Activated CD8-positive, alpha-beta memory T cell treated with anti-CD3 and anti-CD28 coated beads for 4 hours (primary cell): Measurements from ENCODE around the gene CNNM1.

Source experiments
- DNase-seq, 2 donors: peaks; one replicate each; pipeline ENCODE4 v3.0.0-alpha.2; 2020; ENCODE audit warnings: low read depth in 2 of 2

The CNNM1 gene

GRCh38 chr10:99337311-99337811 is 8.2 kb downstream of the CNNM1 start:
- no peak for DNase-seq

- DNase-seq, result no peak
Measured at GRCh38 chr10:99337901-99338300, 8.7 kb downstream of the CNNM1 start.

GRCh38 chr10:99339077-99339476 is 9.9 kb downstream of the CNNM1 start:
- no peak for DNase-seq

GRCh38 chr10:99339563-99340047 is 10.4 kb downstream of the CNNM1 start:
- DNase-seq, result no peak

GRCh38 chr10:99340650-99341049 is 11.5 kb downstream of the CNNM1 start:
- DNase-seq, result no peak

GRCh38 chr10:99341248-99341647 is 12.1 kb downstream of the CNNM1 start:
- no peak for DNase-seq

- DNase-seq, result no peak
Measured at GRCh38 chr10:99341860-99342490, 12.8 kb downstream of the CNNM1 start.

GRCh38 chr10:99343262-99343661 is 14.1 kb downstream of the CNNM1 start:
- DNase-seq, result no peak

GRCh38 chr10:99344715-99345114 is 15.6 kb downstream of the CNNM1 start:
- DNase-seq, result no peak

- no peak for DNase-seq
Measured at GRCh38 chr10:99345350-99345749, 16.2 kb downstream of the CNNM1 start.

- no peak for DNase-seq
Measured at GRCh38 chr10:99346247-99346646, 17.1 kb downstream of the CNNM1 start.

GRCh38 chr10:99347672-99348071 is 18.5 kb downstream of the CNNM1 start:
- no peak for DNase-seq

GRCh38 chr10:99353182-99353581 is 24.0 kb downstream of the CNNM1 start:
- no peak for DNase-seq

- DNase-seq, result no peak
Measured at GRCh38 chr10:99357691-99358090, 28.5 kb downstream of the CNNM1 start.

- DNase-seq, result no peak
Measured at GRCh38 chr10:99358101-99358500, 28.9 kb downstream of the CNNM1 start.

- no peak for DNase-seq
Measured at GRCh38 chr10:99360934-99361333, 31.8 kb downstream of the CNNM1 start.

GRCh38 chr10:99364125-99364524 is 35.0 kb downstream of the CNNM1 start:
- DNase-seq, result no peak

GRCh38 chr10:99365311-99365710 is 36.2 kb downstream of the CNNM1 start:
- DNase-seq, result no peak

- DNase-seq, result no peak
Measured at GRCh38 chr10:99365736-99366135, 36.6 kb downstream of the CNNM1 start.

GRCh38 chr10:99366666-99367065 is 37.5 kb downstream of the CNNM1 start:
- DNase-seq, result no peak

- no peak for DNase-seq
Measured at GRCh38 chr10:99368646-99369045, 39.5 kb downstream of the CNNM1 start.

- DNase-seq, result no peak
Measured at GRCh38 chr10:99369126-99369525, 40.0 kb downstream of the CNNM1 start.

GRCh38 chr10:99369551-99369950 is 40.4 kb downstream of the CNNM1 start:
- no peak for DNase-seq

- DNase-seq, result no peak
Measured at GRCh38 chr10:99370993-99371392, 41.8 kb downstream of the CNNM1 start.
